Testis (tissue), 3 donors: ENCODE data around the gene TNKS1BP1. TPM values are rescaled to one million over a fixed set of nuclear protein-coding genes. Genes with fewer than 3 reads are reported as not detected.

ENCODE experiments used
- DNase-seq: peaks from one replicate; pipeline ENCODE4 v3.0.0-alpha.2; 2019
- H3K27ac ChIP-seq, 2 donors: fragments of 200-600 bp; sonication (generic); one replicate each; pipeline ENCODE4 v1.5.1; 2019
- H3K27me3 ChIP-seq: fragments of 200-600 bp; sonication (generic); one replicate; pipeline ENCODE4 v1.5.1; 2019
- H3K36me3 ChIP-seq: fragments of 200-600 bp; sonication (generic); one replicate; pipeline ENCODE4 v1.5.1; 2017; ENCODE audit warnings: low read depth; ENCODE audit errors: missing control alignments
- H3K4me1 ChIP-seq: fragments of 200-600 bp; sonication (generic); one replicate; pipeline ENCODE4 v1.5.1; 2019
- H3K4me3 ChIP-seq, 2 donors: fragments of 200-600 bp; sonication (generic); one replicate each; pipeline ENCODE4 v1.5.1; 2017 to 2019
- H3K9me3 ChIP-seq: fragments of 200-600 bp; sonication (generic); one replicate; pipeline ENCODE4 v1.5.1; 2017
- CTCF ChIP-seq, 3 experiments: fragments of 450-650 bp in 2 of 3; fragments of 200-600 bp in 1 of 3; sonication (generic) in 1 of 3; IDR thresholded peaks; one replicate each; pipeline ENCODE4 v1.5.1; 2016 to 2019; ENCODE audit warnings: antibody characterized with exemption in 3 of 3, mild to moderate bottlenecking in 2 of 3, moderate library complexity in 1 of 3
- POLR2A ChIP-seq: fragments of 450-650 bp; IDR thresholded peaks from one replicate; pipeline ENCODE4 v1.6.1; 2017; ENCODE audit warnings: antibody characterized with exemption, mild to moderate bottlenecking, moderate library complexity
- WGBS, 2 donors: methylation state at CpG; one replicate each; pipeline ENCODE4 v1.1.5; 2018; 5-methylcytosine and 5-hydroxymethylcytosine counted together
- intact Hi-C: fragments of 100-400 bp; cut with DNase I; formaldehyde crosslinking; loops from one replicate; pipeline ENCODE4 v1.15.1; 2023; ENCODE audit warnings: low total_unique reads
- polyA plus RNA-seq: library from polyadenylated mRNA; stranded (reverse); fragments of 350-450 nt; fragmentation: Illumina TruSeq; extraction: RNeasy Lipid Tissue Mini Kit (QIAGEN cat#74804); gene quantifications from one replicate; pipeline ENCODE4 v1.2.3, GENCODE V29; 2014; ENCODE audit warnings: low read depth, low replicate concordance; ENCODE audit not compliant: insufficient read depth
- total RNA-seq, 2 donors: library from RNA; depleted of rRNA; stranded (reverse); fragments of >200 nt; gene quantifications; one replicate each; pipeline ENCODE4 v1.2.3, GENCODE V29; 2016

The TNKS1BP1 gene
- total and polyA plus RNA-seq, 3 donors from 2014 or later = 62.3 to 99.4 (median 85.2) TPM

- no peak for TF ChIP-seq POLR2A
- no peak for TF ChIP-seq CTCF (IDR thresholded peaks at IDR 0.05)
- H3K36me3 ChIP-seq = no peaks in the 10 kb centered on the region
- peak; percentile 33 for DNase-seq
- H3K9me3 ChIP-seq = no peaks in the 10 kb centered on the region
- no peaks in the 10 kb centered on the region for H3K27me3 ChIP-seq
- intact Hi-C loops = no loop called here
- no peak overlapping the region for H3K4me3 ChIP-seq
- no peak overlapping the region for H3K27ac ChIP-seq
- H3K4me1 ChIP-seq = peaks cover 7% of the 10 kb centered on the region
- WGBS, 2 donors = 68 to 71% methylated on average over 2 of the region's 2 CpGs
Measured at GRCh38 chr11:57294225-57295131, 30.3 kb downstream of the TNKS1BP1 start.

- Histone ChIP-seq H3K9me3 (no peaks in the 10 kb centered on the region), H3K36me3 (no peaks in the 10 kb centered on the region), H3K4me3 (no peak overlapping the region), H3K4me1 (peaks cover 7% of the 10 kb centered on the region), H3K27me3 (no peaks in the 10 kb centered on the region), H3K27ac (no peak overlapping the region)
- no peak for DNase-seq
- no peak for TF ChIP-seq POLR2A
- TF ChIP-seq CTCF (IDR thresholded peaks at IDR 0.05) = no peak
- intact Hi-C loops = no loop called here
- WGBS, 2 donors = 57 to 63% methylated on average over 1 of the region's 1 CpG
Measured at GRCh38 chr11:57290288-57290687, 34.5 kb downstream of the TNKS1BP1 start.

GRCh38 chr11:57288771-57289579 is 35.8 kb downstream of the TNKS1BP1 start:
- no peaks in the 10 kb centered on the region for H3K27me3 ChIP-seq
- no peak for DNase-seq
- intact Hi-C loops = no loop called here
- H3K4me1 ChIP-seq = no peaks in the 10 kb centered on the region
- TF ChIP-seq POLR2A = no peak
- no peak for TF ChIP-seq CTCF (IDR thresholded peaks at IDR 0.05)
- H3K36me3 ChIP-seq = no peaks in the 10 kb centered on the region
- H3K4me3 ChIP-seq = no peak overlapping the region
- no peak overlapping the region for H3K27ac ChIP-seq
- H3K9me3 ChIP-seq = no peaks in the 10 kb centered on the region
- 55 to 69% methylated on average over 6 to 11 of the region's 11 CpGs for WGBS, 2 donors

- Histone ChIP-seq H3K36me3 (no peaks in the 10 kb centered on the region), H3K4me3 (no peak overlapping the region), H3K9me3 (no peaks in the 10 kb centered on the region), H3K27me3 (no peaks in the 10 kb centered on the region), H3K4me1 (no peaks in the 10 kb centered on the region), H3K27ac (no peak overlapping the region)
- intact Hi-C loops = no loop called here
- DNase-seq = no peak
- 75 to 94% methylated on average over 3 of the region's 3 CpGs for WGBS, 2 donors
- TF ChIP-seq CTCF (IDR thresholded peaks at IDR 0.05) (no peak), POLR2A (no peak)
Measured at GRCh38 chr11:57287884-57288283, 36.9 kb downstream of the TNKS1BP1 start.
